ENCODE measurements around the gene MAGOHB. TPM values are rescaled to one million over a fixed set of nuclear protein-coding genes. Genes with fewer than 3 reads are reported as not detected.

The MAGOHB gene
- total RNA-seq, 1 experiment from 2014 or later: 91.4 TPM

DNA sequence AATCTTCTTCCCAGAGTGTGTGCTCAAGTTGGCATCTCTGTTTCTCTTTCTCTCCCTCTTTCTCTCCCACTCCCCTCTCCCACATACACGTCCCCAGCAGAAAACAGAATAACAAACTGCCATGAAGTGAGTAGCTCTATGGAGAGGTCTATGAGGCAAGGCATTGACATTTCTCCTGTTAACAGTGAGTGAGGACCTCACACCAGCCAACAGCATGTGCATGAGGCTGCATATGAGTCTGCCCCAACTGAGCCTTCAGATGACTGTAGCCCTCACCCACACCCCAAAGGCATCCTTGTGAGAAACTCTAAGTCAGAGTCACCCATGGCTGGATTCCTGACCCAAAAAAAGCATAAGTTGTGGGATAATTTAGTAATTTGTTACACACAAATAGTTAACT is 50.4 kb downstream of the MAGOHB start:
- no peak for TF ChIP-seq EZH2 (IDR thresholded peaks at IDR 0.05; ENCODE audit: low read depth)
- TF ChIP-seq, protein P1, sequence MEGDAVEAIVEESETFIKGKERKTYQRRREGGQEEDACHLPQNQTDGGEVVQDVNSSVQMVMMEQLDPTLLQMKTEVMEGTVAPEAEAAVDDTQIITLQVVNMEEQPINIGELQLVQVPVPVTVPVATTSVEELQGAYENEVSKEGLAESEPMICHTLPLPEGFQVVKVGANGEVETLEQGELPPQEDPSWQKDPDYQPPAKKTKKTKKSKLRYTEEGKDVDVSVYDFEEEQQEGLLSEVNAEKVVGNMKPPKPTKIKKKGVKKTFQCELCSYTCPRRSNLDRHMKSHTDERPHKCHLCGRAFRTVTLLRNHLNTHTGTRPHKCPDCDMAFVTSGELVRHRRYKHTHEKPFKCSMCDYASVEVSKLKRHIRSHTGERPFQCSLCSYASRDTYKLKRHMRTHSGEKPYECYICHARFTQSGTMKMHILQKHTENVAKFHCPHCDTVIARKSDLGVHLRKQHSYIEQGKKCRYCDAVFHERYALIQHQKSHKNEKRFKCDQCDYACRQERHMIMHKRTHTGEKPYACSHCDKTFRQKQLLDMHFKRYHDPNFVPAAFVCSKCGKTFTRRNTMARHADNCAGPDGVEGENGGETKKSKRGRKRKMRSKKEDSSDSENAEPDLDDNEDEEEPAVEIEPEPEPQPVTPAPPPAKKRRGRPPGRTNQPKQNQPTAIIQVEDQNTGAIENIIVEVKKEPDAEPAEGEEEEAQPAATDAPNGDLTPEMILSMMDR (conservative IDR thresholded peaks at IDR 0.05): no peak
- no peak overlapping the region for H2AFZ ChIP-seq
- BruUV-seq (replicated peaks): no TSS peak
- no peaks in the 10 kb centered on the region for H3K36me3 ChIP-seq (ENCODE audit: low read depth)
- no peaks in the 10 kb centered on the region for H3F3A ChIP-seq (ENCODE audit: insufficient read depth, low read depth)
- H3K4me3 ChIP-seq: no peak overlapping the region
- ChIA-PET POLR2A (ENCODE audit: unreplicated experiment) (interaction anchor here (0.6 kb wide), 1 partner anchor 392 kb away, joined by 7 read pairs; no protein-coding TSS in a partner anchor), CTCF (interaction anchor here (0.6 kb wide), 1 partner anchor 111 kb away, joined by 9 read pairs; no protein-coding TSS in a partner anchor)
- intact Hi-C loops (cut with micrococcal nuclease; ENCODE audit: unreplicated experiment): loop anchor here (2.0 to 10.0 kb wide), 3 partner anchors 410 to 812 kb away; partner anchors contain the start of gene CLEC12B
- H3K27ac ChIP-seq: no peak overlapping the region
- no peaks in the 10 kb centered on the region for H3K9me3 ChIP-seq (ENCODE audit: insufficient read depth, low read depth)
- DNase-seq: no peak
- no peaks in the 10 kb centered on the region for H3K9me2 ChIP-seq (ENCODE audit: insufficient read depth)
- H4K20me1 ChIP-seq (ENCODE audit: insufficient read depth): no peaks in the 10 kb centered on the region
- no peak overlapping the region for H3K4me2 ChIP-seq
- H3K27me3 ChIP-seq (ENCODE audit: insufficient read depth, low read depth): no peaks in the 10 kb centered on the region
- H3K4me1 ChIP-seq (replicated peaks; ENCODE audit: insufficient read depth): no peaks in the 10 kb centered on the region
- no peaks in the 10 kb centered on the region for H3K79me2 ChIP-seq (ENCODE audit: low read depth)

- CTCF ChIA-PET: interaction anchor here (1.0 to 1.3 kb wide), 2 partner anchors 326 to 409 kb away, joined by 3 to 5 read pairs; no protein-coding TSS in a partner anchor
- BruUV-seq (replicated peaks): no TSS peak
- peak in 1 of 2 experiments; percentile 28 for DNase-seq
These were observed 51.0 kb downstream of the MAGOHB start for GRCh38 chr12:10562306-10562933.

DNA sequence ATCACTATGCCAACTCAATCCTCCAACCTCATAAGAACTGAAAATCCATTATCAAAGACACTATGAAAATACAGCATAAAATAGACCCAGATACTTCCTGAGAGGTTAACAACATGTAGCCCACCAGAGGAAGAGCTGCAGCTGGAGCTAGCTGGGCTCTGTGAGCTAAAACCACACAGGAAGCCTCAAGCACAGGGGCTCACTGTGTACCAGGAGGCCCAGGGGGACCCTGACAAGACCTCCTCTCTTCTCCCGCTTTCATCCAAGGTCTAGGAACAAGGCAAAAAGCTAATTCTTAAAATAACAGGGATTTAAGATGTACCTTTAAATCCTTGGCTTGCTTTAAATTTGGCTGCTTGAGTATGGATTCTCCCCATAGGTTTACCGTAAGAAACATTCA is 54.2 kb downstream of the MAGOHB start:
- BruUV-seq (replicated peaks): no TSS peak
- H3K36me3 ChIP-seq (ENCODE audit: low read depth): no peaks in the 10 kb centered on the region
- H3K79me2 ChIP-seq (ENCODE audit: low read depth): no peaks in the 10 kb centered on the region
- ChIA-PET POLR2A (ENCODE audit: unreplicated experiment) (no interaction called here), CTCF (interaction anchor here (0.6 kb wide), 1 partner anchor 145 kb away, joined by 3 read pairs; no protein-coding TSS in a partner anchor)
- H3K9me2 ChIP-seq (ENCODE audit: insufficient read depth): no peaks in the 10 kb centered on the region; the same call in 1 of the 2 replicates
- H3K27me3 ChIP-seq (ENCODE audit: insufficient read depth, low read depth): no peaks in the 10 kb centered on the region
- DNase-seq: no peak
- H3K9me3 ChIP-seq (ENCODE audit: insufficient read depth, low read depth): no peaks in the 10 kb centered on the region
- no peaks in the 10 kb centered on the region for H4K20me1 ChIP-seq (ENCODE audit: insufficient read depth)
- H3K4me2 ChIP-seq: no peak overlapping the region
- H3K4me1 ChIP-seq (replicated peaks; ENCODE audit: insufficient read depth): no peaks in the 10 kb centered on the region
- no peak overlapping the region for H2AFZ ChIP-seq
- H3K4me3 ChIP-seq: no peak overlapping the region
- H3K27ac ChIP-seq: no peak overlapping the region
- TF ChIP-seq EZH2 (IDR thresholded peaks at IDR 0.05; ENCODE audit: low read depth): no peak
- TF ChIP-seq, protein P1 (conservative IDR thresholded peaks at IDR 0.05): no peak
- intact Hi-C loops (cut with micrococcal nuclease; ENCODE audit: unreplicated experiment): no loop called here
- no peaks in the 10 kb centered on the region for H3F3A ChIP-seq (ENCODE audit: insufficient read depth, low read depth)

More at GRCh38 chr12:10562306-10562933, 51.0 kb downstream of the MAGOHB start:
- H3K27ac ChIP-seq: no peak overlapping the region
- no peaks in the 10 kb centered on the region for H3K79me2 ChIP-seq (ENCODE audit: low read depth)
- H3K9me2 ChIP-seq (ENCODE audit: insufficient read depth): no peaks in the 10 kb centered on the region
- H3K27me3 ChIP-seq (ENCODE audit: insufficient read depth, low read depth): no peaks in the 10 kb centered on the region
- no peak for TF ChIP-seq EZH2 (IDR thresholded peaks at IDR 0.05; ENCODE audit: low read depth)
- TF ChIP-seq, protein P1 (conservative IDR thresholded peaks at IDR 0.05): peak; percentile 87
- intact Hi-C loops (cut with micrococcal nuclease; ENCODE audit: unreplicated experiment): loop anchor here (1.0 to 10.0 kb wide), 8 partner anchors 112 to 812 kb away; partner anchors contain the start of genes CLEC12B and STYK1
- no peak overlapping the region for H2AFZ ChIP-seq
- no peaks in the 10 kb centered on the region for H3K36me3 ChIP-seq (ENCODE audit: low read depth)
- H3K4me2 ChIP-seq: no peak overlapping the region
- no peaks in the 10 kb centered on the region for H3F3A ChIP-seq (ENCODE audit: insufficient read depth, low read depth)
- POLR2A ChIA-PET (ENCODE audit: unreplicated experiment): interaction anchor here (0.6 kb wide), 4 partner anchors 106 to 803 kb away, joined by 3 to 7 read pairs (median 3); no protein-coding TSS in a partner anchor
- no peaks in the 10 kb centered on the region for H4K20me1 ChIP-seq (ENCODE audit: insufficient read depth)
- H3K4me3 ChIP-seq: no peak overlapping the region
- H3K4me1 ChIP-seq (replicated peaks; ENCODE audit: insufficient read depth): no peaks in the 10 kb centered on the region
- H3K9me3 ChIP-seq (ENCODE audit: insufficient read depth, low read depth): no peaks in the 10 kb centered on the region

Measured in PC-9 (cell line).